ENCODE data around the gene TLL1. TPM values are rescaled to one million over a fixed set of nuclear protein-coding genes. Genes with fewer than 3 reads are reported as not detected.

Gene TLL1
- total RNA-seq, 2 donors from 2014 or later = 3.4 to 3.6 TPM

GRCh38 chr4:166065324-166065723 is 192.3 kb downstream of the TLL1 start:
- Histone ChIP-seq H3K36me3 (replicated peaks in 1 of 2; ENCODE audit: insufficient read depth in 1 of 2, low read depth in 2 of 2) (no peaks in the 10 kb centered on the region), H3K27me3 (no peaks in the 10 kb centered on the region), H3K27ac (no peak overlapping the region), H3K4me3 (no peak overlapping the region), H3K4me1 (no peaks in the 10 kb centered on the region), H3K9me3 (no peaks in the 10 kb centered on the region)
- 92 to 97% methylated on average over 2 of the region's 2 CpGs for WGBS, 2 donors
- TF ChIP-seq POLR2A (IDR thresholded peaks at IDR 0.05) (no peak), CTCF (IDR thresholded peaks at IDR 0.05) (no peak)
- intact Hi-C loops (cut with DNase I) = no loop called here
- ATAC-seq = no peak
- no peak for DNase-seq

GRCh38 chr4:166066936-166067335 is 193.9 kb downstream of the TLL1 start:
- Histone ChIP-seq H3K27me3 (no peaks in the 10 kb centered on the region), H3K36me3 (replicated peaks in 1 of 2; ENCODE audit: insufficient read depth in 1 of 2, low read depth in 2 of 2) (no peaks in the 10 kb centered on the region), H3K27ac (no peak overlapping the region), H3K4me3 (no peak overlapping the region), H3K4me1 (no peaks in the 10 kb centered on the region), H3K9me3 (no peaks in the 10 kb centered on the region)
- TF ChIP-seq CTCF (IDR thresholded peaks at IDR 0.05) (no peak), POLR2A (IDR thresholded peaks at IDR 0.05) (no peak)
- no peak for ATAC-seq
- WGBS, 2 donors = 93 to 94% methylated on average over 1 of the region's 1 CpG
- intact Hi-C loops (cut with DNase I) = no loop called here
- DNase-seq = no peak

GRCh38 chr4:166067915-166068314 is 194.9 kb downstream of the TLL1 start:
- DNase-seq (no peak), ATAC-seq (no peak)
- 22 to 25% methylated on average over 1 of the region's 1 CpG for WGBS, 2 donors
- Histone ChIP-seq H3K27me3 (no peaks in the 10 kb centered on the region), H3K36me3 (replicated peaks in 1 of 2; ENCODE audit: insufficient read depth in 1 of 2, low read depth in 2 of 2) (no peaks in the 10 kb centered on the region), H3K4me1 (no peaks in the 10 kb centered on the region), H3K9me3 (no peaks in the 10 kb centered on the region), H3K27ac (no peak overlapping the region), H3K4me3 (no peak overlapping the region)
- no peak for TF ChIP-seq POLR2A (IDR thresholded peaks at IDR 0.05)
- no peak for TF ChIP-seq CTCF (IDR thresholded peaks at IDR 0.05)
- intact Hi-C loops (cut with DNase I) = no loop called here

- H3K4me1 ChIP-seq = no peaks in the 10 kb centered on the region
- no peaks in the 10 kb centered on the region for H3K27me3 ChIP-seq
- no peak overlapping the region for H3K27ac ChIP-seq
- intact Hi-C loops (cut with DNase I) = no loop called here
- H3K36me3 ChIP-seq (replicated peaks in 1 of 2; ENCODE audit: insufficient read depth in 1 of 2, low read depth in 2 of 2) = no peaks in the 10 kb centered on the region
- no peaks in the 10 kb centered on the region for H3K9me3 ChIP-seq
- no peak for ATAC-seq
- no peak for DNase-seq
- TF ChIP-seq POLR2A (IDR thresholded peaks at IDR 0.05) (no peak), CTCF (IDR thresholded peaks at IDR 0.05) (no peak)
- 78 to 90% methylated on average over 6 of the region's 6 CpGs for WGBS, 2 donors
- H3K4me3 ChIP-seq = no peak overlapping the region
These were observed 200.7 kb downstream of the TLL1 start for GRCh38 chr4:166073783-166074182.

- no peak overlapping the region for H3K4me3 ChIP-seq
- H3K36me3 ChIP-seq (replicated peaks in 1 of 2; ENCODE audit: insufficient read depth in 1 of 2, low read depth in 2 of 2) = no peaks in the 10 kb centered on the region
- no peak for ATAC-seq
- intact Hi-C loops (cut with DNase I) = no loop called here
- WGBS, 2 donors = 30 to 40% methylated on average over 1 of the region's 1 CpG
- H3K27me3 ChIP-seq = no peaks in the 10 kb centered on the region
- H3K9me3 ChIP-seq = no peaks in the 10 kb centered on the region
- TF ChIP-seq POLR2A (IDR thresholded peaks at IDR 0.05) = no peak
- TF ChIP-seq CTCF (IDR thresholded peaks at IDR 0.05) = no peak
- H3K27ac ChIP-seq = no peak overlapping the region
- no peak for DNase-seq
- no peaks in the 10 kb centered on the region for H3K4me1 ChIP-seq
These were observed 202.6 kb downstream of the TLL1 start for GRCh38 chr4:166075599-166075998.

Data from body of pancreas (tissue), 4 donors.